ENCODE results near the gene HMCN1.
"Not testable (repeated sequence)": the region's sequence is repeated elsewhere in the genome, so short reads cannot be mapped to it uniquely, and the experiment has no call there.

Gene HMCN1

DNA sequence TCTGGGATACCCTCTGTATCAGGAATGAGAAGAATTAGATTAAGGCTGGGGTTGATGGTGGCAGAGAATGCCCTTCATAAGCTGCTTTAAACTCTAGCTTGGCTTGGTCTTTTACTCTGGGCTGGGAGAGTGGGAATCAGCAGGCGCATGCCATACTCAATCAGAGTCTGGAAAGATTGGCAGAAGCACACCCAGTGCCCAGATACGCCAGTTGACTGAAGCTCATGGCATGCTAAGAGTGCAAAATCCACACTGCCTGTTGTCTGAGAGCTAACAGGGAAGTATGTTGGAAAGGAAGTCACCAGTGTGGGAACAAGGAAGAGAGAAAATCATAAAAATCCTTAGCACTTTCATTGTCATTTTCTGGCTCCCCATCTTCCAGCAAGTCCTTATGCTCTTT lies 53.0 kb downstream of the HMCN1 start:
- H3K4me3 ChIP-seq (ENCODE audit: low read length), result no peak overlapping the region
- no peak for TF ChIP-seq CTCF (conservative IDR thresholded peaks at IDR 0.05; ENCODE audit: low read length)
- peak; percentile 32 for DNase-seq (ENCODE audit: low read depth)

GRCh38 chr1:185788386-185788785 lies 54.2 kb downstream of the HMCN1 start:
- no peak overlapping the region for H3K4me3 ChIP-seq (ENCODE audit: low read length)
- TF ChIP-seq CTCF (conservative IDR thresholded peaks at IDR 0.05; ENCODE audit: low read length), result no peak
- no peak for DNase-seq (ENCODE audit: low read depth)

DNA sequence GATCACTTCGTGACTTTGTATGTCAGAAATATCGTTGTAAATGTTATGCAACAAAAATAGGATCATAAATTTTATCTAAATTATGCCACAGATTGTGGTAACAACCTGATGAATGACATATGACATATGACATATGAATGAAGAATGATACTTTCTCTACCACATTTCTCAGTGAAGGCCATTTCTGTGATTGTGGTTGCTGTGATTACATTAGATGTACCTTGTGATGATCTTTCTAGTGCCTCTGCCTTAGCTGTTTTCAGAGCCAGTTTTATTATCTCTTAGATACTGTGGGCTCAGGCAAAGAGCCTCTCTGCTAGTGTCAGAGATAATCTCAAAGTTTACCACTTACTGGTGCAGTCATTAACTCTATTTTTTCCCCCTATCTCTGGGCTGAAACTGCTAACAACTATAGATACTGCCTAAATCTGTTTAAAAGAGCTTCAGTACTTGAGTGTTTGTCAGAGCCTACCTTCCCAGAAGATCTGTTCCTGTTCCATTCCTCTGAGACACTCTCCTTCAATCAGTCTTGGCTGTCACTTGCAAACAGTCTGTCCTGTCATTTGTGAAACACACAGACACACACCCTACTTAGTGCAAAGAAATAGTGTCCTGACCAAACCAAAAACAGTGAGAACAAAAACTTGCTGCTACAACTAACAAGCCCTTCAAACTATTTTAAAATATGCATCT lies 55.5 kb downstream of the HMCN1 start:
- no peak for DNase-seq (ENCODE audit: low read depth)
- no peak for TF ChIP-seq CTCF (conservative IDR thresholded peaks at IDR 0.05; ENCODE audit: low read length)
- H3K4me3 ChIP-seq (ENCODE audit: low read length), result no peak overlapping the region

GRCh38 chr1:185790194-185790735 lies 56.1 kb downstream of the HMCN1 start:
- DNase-seq (ENCODE audit: low read depth), result peak; percentile 75

DNA sequence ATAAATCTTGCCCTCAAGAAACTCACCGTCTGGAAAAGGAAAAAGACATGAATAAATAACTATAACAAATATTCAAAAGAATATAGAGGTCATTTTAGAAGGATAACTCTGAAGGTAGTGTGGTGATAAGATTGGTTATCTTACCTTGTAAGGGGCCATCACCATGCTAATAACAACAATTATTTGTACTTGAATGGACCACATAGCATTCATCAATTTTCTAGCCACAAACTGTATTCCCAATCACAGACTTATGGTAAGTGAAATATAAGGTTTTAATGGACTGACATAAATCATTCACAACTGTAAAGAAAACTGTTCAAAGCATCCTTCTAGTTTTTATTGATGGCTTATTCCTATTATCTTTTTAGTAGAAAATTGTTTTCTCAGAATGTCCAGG lies 57.8 kb downstream of the HMCN1 start:
- TF ChIP-seq CTCF (conservative IDR thresholded peaks at IDR 0.05; ENCODE audit: low read length), result no peak
- no peak for DNase-seq (ENCODE audit: low read depth)
- no peak overlapping the region for H3K4me3 ChIP-seq (ENCODE audit: low read length)

More at GRCh38 chr1:185790194-185790735, 56.1 kb downstream of the HMCN1 start:
- TF ChIP-seq CTCF (conservative IDR thresholded peaks at IDR 0.05; ENCODE audit: low read length), result no peak
- H3K4me3 ChIP-seq (ENCODE audit: low read length), result no peak overlapping the region

DNA sequence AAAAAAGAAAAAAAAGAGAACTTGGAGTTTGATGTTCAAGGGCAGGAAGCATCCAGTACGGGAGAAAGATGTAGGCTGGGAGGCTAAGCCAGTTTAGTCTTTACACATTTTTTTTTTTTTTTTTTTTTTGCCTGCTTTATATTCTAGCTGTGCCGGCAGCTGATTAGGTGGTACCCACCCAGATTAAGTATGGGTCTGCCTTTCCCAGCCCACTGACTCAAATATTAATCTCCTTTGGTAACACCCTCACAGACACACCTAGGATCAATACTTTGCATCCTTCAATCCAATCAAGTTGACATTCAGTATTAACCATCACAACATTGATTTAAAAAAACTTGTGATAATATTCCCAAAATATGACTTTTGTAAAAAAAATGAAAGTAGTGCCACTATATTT lies 60.3 kb downstream of the HMCN1 start:
- not testable (repeated sequence) for DNase-seq (ENCODE audit: low read depth); H3K4me3 ChIP-seq (ENCODE audit: low read length)

GRCh38 chr1:185795181-185795580 lies 61.0 kb downstream of the HMCN1 start:
- TF ChIP-seq CTCF (conservative IDR thresholded peaks at IDR 0.05; ENCODE audit: low read length), result no peak
- H3K4me3 ChIP-seq (ENCODE audit: low read length), result no peak overlapping the region
- DNase-seq (ENCODE audit: low read depth), result peak; percentile 91
